DND-41 (cell line): Measurements from ENCODE around the gene KRT1.
"Not testable (repeated sequence)": the region's sequence is repeated elsewhere in the genome, so short reads cannot be mapped to it uniquely, and the experiment has no call there.

ENCODE experiments used
- CTCF ChIP-seq: IDR thresholded peaks from 2 replicates; pipeline ENCODE4 v1.5.1; 2012; ENCODE audit warnings: borderline replicate concordance, low read length, moderate library complexity, mild to moderate bottlenecking; ENCODE audit not compliant: poor library complexity, severe bottlenecking; ENCODE audit errors: extremely low read depth
- EZH2 ChIP-seq: IDR thresholded peaks from 3 replicates; pipeline ENCODE4 v1.6.1; 2012; ENCODE audit warnings: borderline replicate concordance, low read depth, mild to moderate bottlenecking, moderate library complexity, low read length, inconsistent platforms; ENCODE audit not compliant: severe bottlenecking

- TF ChIP-seq CTCF, EZH2: not testable (repeated sequence)
These were observed 10.3 kb downstream of the KRT1 start for GRCh38 chr12:52669941-52670340.
